Calu3 (cell line): ENCODE data around the gene PIK3AP1. TPM values are rescaled to one million over a fixed set of nuclear protein-coding genes. Genes with fewer than 3 reads are reported as not detected.

ENCODE experiments used
- BruUV-seq: library from RNA; stranded (reverse); fragments of 400-500 nt; replicated peaks from 2 replicates; lab custom pipeline; 2021; lab: Mats Ljungman, UMichigan
- CTCF ChIA-PET: fragments of 300-600 bp; sonication (Branson Sonifier 250); formaldehyde crosslinking; loops from one replicate; lab custom pipeline; 2022; ENCODE audit warnings: antibody characterized with exemption; lab: Charles Lee
- DNase-seq: peaks from one replicate; pipeline ENCODE4 v3.0.0; 2022
- H3K27ac Mint-ChIP-seq: one replicate; pipeline ENCODE4 v1.8.0; 2022; ENCODE audit warnings: mixed read lengths; ENCODE audit not compliant: unreplicated experiment
- H3K27me3 Mint-ChIP-seq: one replicate; pipeline ENCODE4 v1.8.0; 2022; ENCODE audit warnings: mixed read lengths; ENCODE audit not compliant: unreplicated experiment
- H3K36me3 Mint-ChIP-seq: one replicate; pipeline ENCODE4 v1.8.0; 2022; ENCODE audit warnings: mild to moderate bottlenecking, moderate library complexity, mixed read lengths; ENCODE audit not compliant: insufficient read depth, unreplicated experiment
- H3K4me1 Mint-ChIP-seq: one replicate; pipeline ENCODE4 v1.8.0; 2022; ENCODE audit warnings: mild to moderate bottlenecking, low read depth, mixed read lengths; ENCODE audit not compliant: unreplicated experiment
- H3K4me3 Mint-ChIP-seq: one replicate; pipeline ENCODE4 v1.8.0; 2022; ENCODE audit warnings: mild to moderate bottlenecking, low read depth, moderate library complexity, mixed read lengths; ENCODE audit not compliant: unreplicated experiment
- H3K9me3 Mint-ChIP-seq: one replicate; pipeline ENCODE4 v1.8.0; 2022; ENCODE audit warnings: low read depth, mixed read lengths; ENCODE audit not compliant: unreplicated experiment
- CTCF ChIP-seq: fragments of 200-600 bp; IDR thresholded peaks from one replicate; pipeline ENCODE4 v1.8.0; 2022; ENCODE audit warnings: antibody characterized with exemption; ENCODE audit not compliant: unreplicated experiment
- intact Hi-C: fragments of 100-400 bp; cut with micrococcal nuclease; formaldehyde crosslinking; loops from one replicate; pipeline ENCODE4 v1.10.0; 2022; ENCODE audit not compliant: unreplicated experiment
- total RNA-seq: library from RNA; stranded (reverse); gene quantifications from 2 replicates; pipeline ENCODE4 v1.2.3, GENCODE V29; 2022

Gene PIK3AP1
- total RNA-seq, 1 experiment from 2014 or later, result 117 TPM

DNA sequence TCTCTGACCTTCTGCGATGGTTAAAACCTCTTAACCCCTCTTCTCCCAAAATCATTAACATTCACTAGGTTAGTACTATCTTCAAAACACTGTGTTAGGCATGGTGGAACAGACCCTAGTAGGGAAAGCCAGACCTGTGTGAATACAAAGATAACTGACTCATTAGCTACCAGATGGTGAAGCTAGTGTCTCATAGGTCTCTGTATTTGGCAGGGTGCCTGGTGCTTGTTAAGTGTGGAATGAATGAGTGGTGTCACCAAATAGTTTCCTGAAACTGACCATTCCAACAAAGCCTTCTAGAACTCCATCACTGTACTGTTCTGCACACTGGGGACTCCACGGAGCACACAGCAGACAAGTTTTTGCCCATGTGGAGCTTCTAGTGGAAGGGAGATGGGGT, 105.8 kb downstream of the PIK3AP1 start:
- DNase-seq, result peak; percentile 71
- H3K9me3 Mint-ChIP-seq, result no peaks in the 10 kb centered on the region
- peaks cover 57% of the 10 kb centered on the region for H3K36me3 Mint-ChIP-seq
- peak overlapping the region; percentile 54 for H3K27ac Mint-ChIP-seq
- BruUV-seq, result no TSS peak
- peak overlapping the region; percentile 1 for H3K4me3 Mint-ChIP-seq
- TF ChIP-seq CTCF, result no peak
- CTCF ChIA-PET, result interaction anchor here (0.6 to 1.0 kb wide), 3 partner anchors 37 to 299 kb away, joined by 3 to 7 read pairs (median 4); no protein-coding TSS in a partner anchor
- no peaks in the 10 kb centered on the region for H3K27me3 Mint-ChIP-seq
- peaks cover 28% of the 10 kb centered on the region for H3K4me1 Mint-ChIP-seq
- intact Hi-C loops, result no loop called here

- no peaks in the 10 kb centered on the region for H3K9me3 Mint-ChIP-seq
- CTCF ChIA-PET, result no interaction called here
- H3K4me3 Mint-ChIP-seq, result no peak overlapping the region
- TF ChIP-seq CTCF, result no peak
- H3K36me3 Mint-ChIP-seq, result peaks cover 52% of the 10 kb centered on the region
- H3K27me3 Mint-ChIP-seq, result no peaks in the 10 kb centered on the region
- no TSS peak for BruUV-seq
- intact Hi-C loops, result no loop called here
- H3K27ac Mint-ChIP-seq, result no peak overlapping the region
- H3K4me1 Mint-ChIP-seq, result peaks cover 28% of the 10 kb centered on the region
- no peak for DNase-seq
Measured at GRCh38 chr10:96613576-96613975, 106.7 kb downstream of the PIK3AP1 start.

DNA sequence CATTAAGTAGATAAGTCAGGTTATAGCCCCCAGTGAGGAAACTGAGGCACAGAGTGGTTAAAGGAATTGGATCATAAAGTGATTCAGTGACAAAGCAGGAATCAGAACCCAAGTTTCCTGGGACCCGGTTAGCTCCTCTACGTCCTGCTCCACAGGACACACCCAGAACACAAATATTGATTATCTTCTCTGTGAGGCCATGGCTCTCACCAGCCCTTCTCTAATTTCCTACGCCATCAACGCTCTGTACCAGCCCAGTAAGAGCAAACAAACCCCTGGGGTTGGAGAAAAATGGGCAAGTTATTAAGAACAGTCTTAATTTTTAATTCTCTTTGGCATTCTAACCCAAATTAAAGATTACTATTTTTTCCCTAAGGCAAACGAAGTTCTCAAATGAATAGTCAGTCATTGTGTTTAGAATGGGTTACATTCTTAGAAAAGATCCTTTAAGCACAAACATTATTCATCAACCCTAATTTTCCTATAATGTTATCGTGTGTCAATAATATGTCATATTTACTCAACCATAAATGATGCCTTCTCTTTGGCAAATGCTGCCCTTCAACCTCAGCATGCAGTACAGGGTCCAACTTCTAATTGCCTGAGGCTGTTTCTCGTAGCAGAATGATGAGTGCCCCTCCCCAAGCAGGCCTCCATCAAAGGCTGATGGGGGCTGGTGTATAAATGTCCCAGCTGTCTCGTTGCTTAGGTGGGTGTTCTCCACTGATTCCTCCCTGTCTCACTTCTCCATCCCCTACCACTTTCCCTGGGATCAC, 108.1 kb downstream of the PIK3AP1 start:
- no TSS peak for BruUV-seq
- DNase-seq, result no peak
- H3K36me3 Mint-ChIP-seq, result peaks cover 46% of the 10 kb centered on the region
- H3K27me3 Mint-ChIP-seq, result no peaks in the 10 kb centered on the region
- H3K27ac Mint-ChIP-seq, result no peak overlapping the region
- H3K4me3 Mint-ChIP-seq, result no peak overlapping the region
- H3K4me1 Mint-ChIP-seq, result peaks cover 28% of the 10 kb centered on the region
- H3K9me3 Mint-ChIP-seq, result no peaks in the 10 kb centered on the region
- no peak for TF ChIP-seq CTCF
- intact Hi-C loops, result no loop called here
- CTCF ChIA-PET, result no interaction called here

- H3K36me3 Mint-ChIP-seq, result peaks cover 50% of the 10 kb centered on the region
- DNase-seq, result no peak
- intact Hi-C loops, result no loop called here
- no peak overlapping the region for H3K4me3 Mint-ChIP-seq
- H3K27me3 Mint-ChIP-seq, result no peaks in the 10 kb centered on the region
- no peak overlapping the region for H3K27ac Mint-ChIP-seq
- H3K9me3 Mint-ChIP-seq, result no peaks in the 10 kb centered on the region
- H3K4me1 Mint-ChIP-seq, result peaks cover 28% of the 10 kb centered on the region
- BruUV-seq, result no TSS peak
- TF ChIP-seq CTCF, result no peak
- CTCF ChIA-PET, result no interaction called here
Measured at GRCh38 chr10:96610817-96611216, 109.5 kb downstream of the PIK3AP1 start.
